ENCODE measurements around the gene RNU7-1.

DNA sequence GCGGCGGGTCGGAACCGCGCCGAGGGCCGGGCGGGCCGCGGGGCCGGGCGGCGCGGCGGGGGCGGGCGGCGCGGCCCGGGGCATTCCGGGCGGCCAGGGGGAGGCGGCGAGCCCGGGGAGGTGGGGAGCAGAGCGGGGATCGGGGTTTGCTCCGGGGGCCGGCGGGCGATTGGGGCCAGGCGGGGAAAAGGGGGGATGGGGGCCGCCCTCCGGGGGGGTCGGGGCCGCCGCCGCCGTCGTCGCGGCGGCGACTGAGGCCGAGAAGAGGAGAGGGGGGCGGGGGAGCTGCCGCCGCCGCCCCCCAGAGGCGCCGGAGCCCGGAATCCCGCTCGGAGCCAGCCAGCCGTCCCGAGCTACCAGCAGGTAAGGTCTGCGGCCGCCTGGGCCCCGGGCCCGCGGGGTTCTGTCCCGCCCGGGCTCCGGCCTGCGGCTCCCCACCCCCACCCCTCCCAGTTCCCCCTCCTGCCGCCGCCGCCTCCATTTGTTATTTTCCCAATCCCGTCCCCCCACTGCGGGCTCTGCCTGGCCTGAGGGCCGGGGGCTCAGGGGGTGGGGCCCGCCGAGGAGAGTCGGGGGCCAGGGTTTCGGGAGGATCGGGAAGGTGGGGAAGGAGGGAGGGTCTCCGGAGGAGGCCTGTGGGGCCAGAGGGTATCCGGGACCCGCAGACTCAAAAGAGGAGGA is 15.5 kb upstream of the RNU7-1 start:
- no peak for TF ChIP-seq POLR2A (IDR thresholded peaks at IDR 0.05)
- TF ChIP-seq, protein P1, sequence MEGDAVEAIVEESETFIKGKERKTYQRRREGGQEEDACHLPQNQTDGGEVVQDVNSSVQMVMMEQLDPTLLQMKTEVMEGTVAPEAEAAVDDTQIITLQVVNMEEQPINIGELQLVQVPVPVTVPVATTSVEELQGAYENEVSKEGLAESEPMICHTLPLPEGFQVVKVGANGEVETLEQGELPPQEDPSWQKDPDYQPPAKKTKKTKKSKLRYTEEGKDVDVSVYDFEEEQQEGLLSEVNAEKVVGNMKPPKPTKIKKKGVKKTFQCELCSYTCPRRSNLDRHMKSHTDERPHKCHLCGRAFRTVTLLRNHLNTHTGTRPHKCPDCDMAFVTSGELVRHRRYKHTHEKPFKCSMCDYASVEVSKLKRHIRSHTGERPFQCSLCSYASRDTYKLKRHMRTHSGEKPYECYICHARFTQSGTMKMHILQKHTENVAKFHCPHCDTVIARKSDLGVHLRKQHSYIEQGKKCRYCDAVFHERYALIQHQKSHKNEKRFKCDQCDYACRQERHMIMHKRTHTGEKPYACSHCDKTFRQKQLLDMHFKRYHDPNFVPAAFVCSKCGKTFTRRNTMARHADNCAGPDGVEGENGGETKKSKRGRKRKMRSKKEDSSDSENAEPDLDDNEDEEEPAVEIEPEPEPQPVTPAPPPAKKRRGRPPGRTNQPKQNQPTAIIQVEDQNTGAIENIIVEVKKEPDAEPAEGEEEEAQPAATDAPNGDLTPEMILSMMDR (IDR thresholded peaks at IDR 0.05) = no peak

All from transverse colon (tissue), 3 donors.